Stimulated activated CD4-positive, alpha-beta T cell treated with anti-CD3 and anti-CD28 coated beads, Interleukin-12 subunit alpha, Interleukin-12 subunit beta, amount 100 ng/mL, for 24 hours (primary cell): ENCODE measurements around the gene MRC1.

Source experiments
- DNase-seq, 2 experiments: peaks; one replicate each; pipeline ENCODE4 v3.0.0-alpha.2; 2020; ENCODE audit warnings: low read depth in 2 of 2

Gene MRC1

DNA sequence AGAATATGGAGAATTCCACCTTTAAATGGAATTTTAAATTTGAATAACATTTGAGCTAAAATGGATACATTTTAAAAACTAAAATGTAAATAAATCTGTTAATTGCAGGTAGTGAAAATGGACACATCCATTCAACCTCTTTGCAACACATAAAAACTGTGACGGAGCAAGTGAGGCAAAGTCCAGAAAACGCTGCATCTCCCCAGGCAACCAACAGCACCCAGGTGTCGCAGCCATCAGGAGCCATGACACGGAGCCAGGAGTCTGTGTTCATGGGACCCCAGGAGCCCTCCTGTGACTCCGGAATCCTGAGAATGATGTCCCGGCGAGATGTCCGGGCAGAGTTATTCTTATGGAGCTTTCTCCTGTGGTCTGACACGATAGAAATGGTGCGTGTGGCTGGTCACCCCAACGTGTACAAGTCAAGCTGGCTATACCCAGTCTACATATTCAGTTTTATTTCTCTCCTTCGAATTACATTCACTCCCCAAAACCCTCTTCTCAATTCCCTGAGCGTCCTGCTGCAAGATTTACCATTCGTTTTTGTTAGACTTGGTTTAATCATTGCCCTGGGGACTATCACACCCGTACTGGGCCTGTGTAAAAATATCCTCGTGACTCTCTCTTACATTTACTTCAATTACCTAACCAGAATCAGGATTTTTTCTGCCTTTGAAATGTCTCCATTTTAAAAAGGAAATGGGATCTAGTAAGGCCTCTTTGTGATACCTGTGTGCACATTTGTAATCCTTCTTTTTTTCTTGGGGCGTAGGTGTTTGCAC lies 13.1 kb upstream of the MRC1 start:
- no peak for DNase-seq

DNA sequence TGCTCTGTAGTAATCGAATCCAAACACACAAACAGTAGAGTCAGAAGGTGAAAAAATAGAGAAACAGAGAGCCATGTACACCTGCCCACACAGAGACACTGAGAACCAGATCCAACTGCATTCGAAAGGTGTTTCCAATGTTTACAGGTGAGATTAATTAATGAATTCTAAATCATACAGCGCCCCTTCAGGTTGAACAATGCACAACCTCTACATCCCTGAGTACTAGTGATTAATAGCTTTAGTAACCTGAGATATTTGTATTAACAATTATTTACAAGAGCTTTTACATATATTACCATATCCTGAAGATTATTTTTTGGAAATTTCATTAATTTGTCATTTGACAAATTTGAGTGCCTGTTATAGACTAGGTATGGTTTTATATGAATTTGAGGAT lies 7.6 kb upstream of the MRC1 start:
- DNase-seq = no peak

DNA sequence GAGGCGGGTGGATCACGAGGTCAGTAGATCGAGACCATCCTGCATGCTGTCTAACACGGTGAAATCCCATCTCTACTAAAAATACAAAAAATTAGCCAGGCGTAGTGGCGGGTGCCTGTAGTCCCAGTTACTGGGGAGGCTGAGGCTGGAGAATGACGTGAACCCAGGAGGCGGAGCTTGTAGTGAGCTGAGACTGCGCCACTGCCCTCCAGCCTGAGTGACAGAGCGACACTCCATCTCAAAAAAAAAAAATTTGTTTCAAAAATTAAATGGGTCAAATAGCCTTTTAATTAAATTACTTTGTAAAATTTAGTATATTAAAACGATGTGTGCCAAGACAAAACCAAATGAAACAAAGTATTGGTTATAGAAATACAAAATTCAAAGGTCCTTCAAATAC lies 6.8 kb upstream of the MRC1 start:
- no peak for DNase-seq

DNA sequence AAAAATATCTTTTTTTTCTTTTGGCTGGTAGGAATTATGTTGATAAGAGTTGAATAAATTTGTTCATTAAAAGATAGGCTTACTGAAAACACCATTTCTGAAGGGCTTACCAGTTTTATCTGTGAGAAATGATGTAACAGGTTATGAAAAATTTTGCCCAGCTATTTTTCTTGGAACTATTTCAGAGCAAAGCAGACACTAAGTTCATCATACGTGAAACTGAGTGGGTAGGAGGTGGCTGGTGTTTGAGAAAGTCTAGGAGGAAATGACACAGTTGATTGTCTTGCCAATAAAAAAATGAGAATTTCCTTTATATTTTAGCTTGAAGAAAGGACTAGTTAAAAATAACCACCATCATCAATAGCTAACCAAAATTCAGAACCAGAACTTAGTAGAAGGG lies 6.2 kb upstream of the MRC1 start:
- DNase-seq = no peak

DNA sequence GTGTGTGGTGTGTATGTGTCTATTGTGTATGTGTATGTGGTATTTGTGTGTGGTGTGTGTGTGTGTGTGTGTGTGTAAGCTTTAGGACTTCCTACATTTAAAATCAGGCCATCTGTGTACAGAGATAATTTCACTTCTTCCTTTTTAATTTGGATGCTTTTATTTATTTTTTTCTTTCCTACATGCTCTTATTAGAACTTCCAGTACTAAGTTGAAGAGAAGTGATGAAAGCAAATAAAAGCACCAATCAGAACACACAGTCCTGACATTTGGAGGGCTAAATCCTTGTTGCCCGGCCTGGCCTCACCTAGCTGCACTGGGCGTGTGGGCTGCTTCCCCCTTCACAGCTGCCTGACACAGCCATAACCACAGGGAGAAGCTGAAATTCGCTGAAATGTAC lies 3.8 kb upstream of the MRC1 start:
- no peak for DNase-seq

DNA sequence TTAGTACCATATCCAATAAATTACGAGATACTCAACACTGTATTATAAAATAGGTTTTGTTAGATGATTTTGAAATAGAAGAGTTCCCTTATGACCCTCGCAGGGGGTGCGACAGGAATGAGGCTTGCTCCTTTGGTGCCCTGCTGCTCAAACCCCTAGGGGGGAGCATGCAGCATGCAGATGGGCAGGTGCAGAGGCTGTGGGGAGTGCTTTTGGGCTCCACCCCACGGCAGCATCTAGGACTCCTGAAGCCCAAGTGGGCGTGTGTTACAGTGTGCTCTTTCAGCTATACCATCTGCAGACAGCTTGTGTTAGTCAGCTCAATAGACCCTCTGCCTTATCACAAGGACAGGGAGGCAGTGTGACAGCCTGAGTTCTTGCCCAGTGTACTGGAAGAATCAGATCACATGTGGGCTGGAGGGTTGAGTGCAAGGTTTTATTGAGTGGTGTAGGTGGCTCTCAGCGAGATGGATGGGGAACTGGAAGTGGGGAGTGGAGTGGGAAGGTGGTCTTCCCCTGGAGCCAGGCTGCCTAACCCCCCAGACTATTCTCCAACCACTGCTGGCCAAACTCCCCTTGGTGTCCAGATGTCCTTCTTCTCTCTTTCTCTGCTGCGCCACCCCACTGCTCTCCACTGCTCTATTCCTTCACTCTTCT lies 3.1 kb upstream of the MRC1 start:
- peak in 1 of 2 experiments; percentile 6 for DNase-seq

DNA sequence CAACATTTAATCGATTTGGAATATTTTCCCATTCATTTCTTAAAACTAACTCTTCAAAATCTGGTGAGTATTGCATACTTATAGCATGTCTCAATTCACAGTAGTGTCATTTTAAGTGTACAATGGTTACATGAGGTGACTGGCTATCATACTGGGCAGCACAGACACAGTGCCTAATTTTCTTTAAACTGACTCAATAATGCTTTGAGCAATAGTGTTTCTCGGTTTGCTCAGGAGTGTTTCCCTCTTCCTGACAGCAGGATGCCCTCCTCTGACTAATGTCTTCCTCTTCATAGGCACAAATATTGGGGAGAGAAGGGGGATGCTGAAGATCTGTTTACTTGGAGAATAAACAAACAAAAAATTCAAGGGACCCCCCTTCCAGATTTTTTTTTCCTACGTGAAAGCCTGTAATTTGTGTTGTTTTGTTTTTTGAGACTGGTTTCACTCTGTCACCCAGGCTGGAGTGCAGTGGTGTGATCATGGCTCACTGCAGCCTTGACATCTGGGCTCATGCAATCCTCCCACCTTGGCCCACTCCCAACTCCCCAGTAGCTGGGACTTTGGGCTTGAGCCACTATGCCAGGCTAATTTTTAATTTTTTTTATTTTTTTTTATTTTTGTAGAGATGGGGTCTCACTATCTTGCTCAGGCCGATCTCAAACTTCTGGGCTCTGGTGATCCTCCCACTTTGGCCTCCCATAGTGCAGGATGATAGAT lies 2.2 kb downstream of the MRC1 start:
- no peak for DNase-seq

DNA sequence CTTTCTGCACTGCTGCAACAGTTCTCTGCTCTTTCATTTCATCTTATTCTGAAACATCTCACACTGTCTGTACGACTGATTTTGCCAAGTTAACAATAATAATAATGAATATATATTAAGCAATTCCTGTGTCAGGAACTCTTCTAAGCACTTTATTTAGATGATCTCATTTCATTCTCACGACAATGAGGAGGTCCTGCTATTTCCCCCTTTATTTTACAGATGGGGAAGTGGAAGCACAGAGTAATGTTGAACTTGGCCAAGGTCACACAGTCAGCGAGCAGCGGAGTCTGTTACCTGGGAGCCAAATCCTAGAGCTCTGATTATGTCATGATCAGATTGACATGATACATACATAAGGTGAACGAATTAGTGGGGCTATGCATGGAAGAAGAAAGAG lies 5.8 kb downstream of the MRC1 start:
- DNase-seq = no peak

DNA sequence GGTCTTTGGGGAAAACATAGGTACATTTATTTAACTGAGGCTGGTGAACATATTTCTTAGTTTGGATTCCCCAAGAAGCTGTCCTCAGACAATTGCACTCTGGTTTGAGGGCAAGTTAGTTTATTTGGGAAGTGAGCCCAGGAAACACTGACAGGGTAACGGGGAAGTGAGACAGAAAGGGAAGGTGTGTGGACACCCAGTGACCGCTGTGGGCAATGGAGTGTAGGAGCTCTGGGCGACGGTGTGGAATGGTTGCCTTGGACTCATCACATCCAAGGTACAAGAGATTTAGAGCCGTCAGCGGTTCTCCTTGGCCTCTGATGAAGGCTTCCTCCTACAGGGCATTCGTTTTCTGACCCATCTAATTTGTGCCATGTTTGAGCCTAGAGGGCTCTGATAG lies 7.1 kb downstream of the MRC1 start:
- DNase-seq = no peak

DNA sequence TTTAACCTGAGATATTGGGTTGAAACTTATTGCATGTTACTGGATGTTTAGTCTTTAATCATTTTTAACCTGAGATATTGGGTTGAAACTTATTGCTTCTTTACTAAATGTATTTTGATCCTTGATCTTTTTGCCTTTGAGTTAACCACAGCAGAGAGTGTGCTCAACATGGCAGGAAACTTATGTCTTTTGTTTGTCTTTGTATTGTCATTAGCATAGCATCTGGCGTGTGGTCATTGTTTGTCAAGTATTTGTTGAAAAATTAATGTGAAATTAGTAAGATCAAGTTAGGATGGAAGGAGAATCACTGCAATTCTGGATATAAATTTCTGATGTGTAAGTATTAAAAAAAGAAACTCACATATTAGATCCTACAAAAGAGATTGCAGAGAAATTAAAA lies 8.2 kb downstream of the MRC1 start:
- no peak for DNase-seq

DNA sequence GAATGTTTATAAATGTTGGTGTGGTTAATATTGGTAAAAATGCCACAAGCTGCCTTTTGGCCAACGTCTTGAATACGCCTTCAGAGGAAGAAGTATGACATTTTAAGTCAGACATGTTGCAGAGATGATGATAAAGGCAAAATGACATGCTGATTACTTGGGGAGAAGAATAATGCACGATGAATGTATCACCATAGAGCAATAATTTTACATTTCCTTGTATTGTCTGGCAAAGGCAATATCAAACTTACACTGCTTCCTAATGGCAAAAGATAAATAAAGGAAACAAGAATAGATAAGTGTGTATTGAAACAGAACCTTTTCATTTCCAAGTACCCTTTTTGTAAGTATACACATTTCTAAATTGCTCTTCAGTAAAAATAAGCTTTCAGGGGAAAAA lies 8.6 kb downstream of the MRC1 start:
- DNase-seq = no peak

DNA sequence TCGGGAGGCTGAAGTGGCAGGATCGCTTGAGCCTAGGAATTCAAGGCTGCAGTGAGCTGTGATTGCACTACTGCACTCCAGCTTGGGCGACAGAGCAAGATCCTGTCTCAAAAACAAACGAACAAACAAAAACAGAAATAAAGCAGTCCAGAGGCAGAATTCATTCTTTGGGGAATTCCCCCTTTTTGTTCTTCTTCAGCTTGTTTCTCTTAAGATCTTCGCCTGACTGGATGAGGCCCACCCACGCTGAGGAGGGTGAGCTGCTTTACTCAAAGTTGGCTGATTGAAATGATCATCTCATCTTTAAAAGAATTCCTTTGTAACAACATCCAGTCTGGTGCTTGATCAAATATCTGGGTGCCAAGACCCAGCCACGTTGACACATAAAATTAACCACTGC lies 10.7 kb downstream of the MRC1 start:
- no peak for DNase-seq

DNA sequence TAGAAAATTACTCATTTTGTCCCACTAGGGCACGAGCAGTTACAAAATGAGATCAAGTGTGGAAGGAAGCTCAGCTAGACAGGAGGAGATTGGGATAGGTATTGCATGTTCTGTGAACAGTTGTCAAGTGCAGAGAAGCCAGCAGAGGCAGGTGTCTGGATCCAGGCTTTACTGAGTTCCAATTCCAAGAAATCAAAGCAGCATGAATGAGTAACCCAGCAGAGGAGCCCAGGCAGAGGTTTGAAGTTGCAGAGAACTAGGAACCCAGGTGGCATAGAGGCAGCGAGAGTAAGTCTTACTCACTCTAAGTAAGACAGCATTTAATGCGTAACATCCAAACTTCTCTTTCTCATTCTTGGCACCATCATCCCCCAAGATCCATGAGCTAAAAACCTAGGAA lies 11.8 kb downstream of the MRC1 start:
- no peak for DNase-seq

DNA sequence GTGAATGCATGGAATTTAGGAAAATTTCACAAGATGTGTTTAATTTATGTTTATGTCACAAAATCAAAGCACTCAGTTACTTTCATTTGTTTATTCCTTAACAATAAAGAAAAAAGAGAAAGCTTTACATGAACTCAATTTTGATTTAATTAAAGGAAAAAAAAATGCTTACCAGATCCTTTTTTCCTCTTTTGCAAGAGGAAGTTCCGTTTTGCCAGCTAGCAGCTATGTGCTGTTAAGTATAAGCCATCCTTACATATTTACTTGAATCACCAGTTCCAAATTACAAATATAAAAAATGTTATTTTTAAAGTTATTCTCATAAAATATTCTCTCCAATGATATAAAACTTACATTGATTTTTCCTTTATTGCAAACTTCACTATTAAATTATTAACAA lies 12.7 kb downstream of the MRC1 start:
- no peak for DNase-seq

DNA sequence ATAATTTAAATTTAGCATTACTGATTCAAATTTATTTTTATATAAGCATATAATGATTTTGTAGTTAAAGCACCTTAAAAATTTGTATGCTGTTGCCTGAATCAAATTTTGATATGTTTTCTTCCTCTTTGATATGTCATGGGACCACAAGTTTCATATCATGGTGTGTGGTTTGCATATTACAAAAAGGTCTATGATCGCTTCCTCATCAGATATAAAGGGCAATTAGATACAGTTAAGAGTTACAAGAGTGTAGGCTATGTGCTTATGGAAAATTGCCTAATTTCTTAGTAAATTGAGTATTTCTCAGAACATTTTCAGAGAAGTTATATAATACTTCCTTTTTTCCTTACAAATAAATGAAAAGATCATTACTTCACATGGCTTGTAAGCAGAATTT lies 22.2 kb downstream of the MRC1 start:
- DNase-seq = no peak

DNA sequence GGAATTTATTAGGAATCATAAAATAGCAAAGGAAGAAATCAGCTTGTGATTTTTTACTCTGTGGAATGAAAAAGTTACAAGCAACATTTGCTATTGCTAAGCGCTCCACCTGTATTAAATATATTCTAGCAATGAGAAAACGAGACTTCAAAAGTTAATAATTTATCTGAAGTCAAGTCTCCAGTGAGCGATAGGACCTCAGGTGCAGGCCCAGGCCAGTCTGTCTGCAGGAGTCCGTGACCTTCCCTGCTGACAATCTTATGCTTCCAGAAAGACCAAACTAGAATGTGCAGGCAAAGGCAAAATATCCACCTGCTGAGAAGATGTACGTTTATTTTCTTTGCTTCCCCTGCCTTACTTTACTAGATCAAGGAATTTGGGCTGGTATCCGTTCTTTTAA lies 22.7 kb downstream of the MRC1 start:
- no peak for DNase-seq

DNA sequence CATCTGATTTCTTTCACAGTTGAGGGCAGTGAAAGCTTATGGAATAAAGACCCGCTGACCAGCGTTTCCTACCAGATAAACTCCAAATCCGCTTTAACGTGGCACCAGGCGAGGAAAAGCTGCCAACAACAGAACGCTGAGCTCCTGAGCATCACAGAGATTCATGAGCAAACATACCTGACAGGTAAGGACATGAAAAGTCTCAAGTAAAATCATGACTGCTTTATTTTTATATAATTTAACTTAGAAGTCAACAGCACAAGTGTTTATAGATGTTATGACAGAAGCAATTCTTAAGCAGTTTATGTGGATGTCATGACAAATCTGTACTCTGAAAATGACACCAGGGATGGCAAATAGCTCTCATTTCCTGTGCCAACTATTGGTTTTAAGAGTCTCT lies 24.5 kb downstream of the MRC1 start:
- no peak for DNase-seq

DNA sequence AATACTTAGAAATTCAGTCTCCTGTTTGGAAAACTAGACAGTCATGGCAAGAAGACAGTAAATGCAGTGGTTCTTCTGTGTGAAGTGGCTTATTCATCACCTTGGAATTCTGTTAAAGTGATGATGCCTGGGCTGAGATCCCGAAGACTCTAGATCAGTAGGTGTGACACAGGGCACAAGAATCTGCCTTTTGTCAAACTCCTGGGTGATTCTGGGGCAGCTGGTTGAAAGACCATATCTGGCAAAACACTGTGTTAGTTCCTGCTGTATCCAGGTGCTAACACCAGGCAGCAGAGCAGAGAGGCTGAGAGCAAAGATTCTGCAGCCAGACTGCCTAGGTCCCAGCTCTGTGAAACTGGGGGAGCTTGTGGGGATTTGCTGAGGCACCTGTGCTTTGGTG lies 26.5 kb downstream of the MRC1 start:
- DNase-seq = no peak

DNA sequence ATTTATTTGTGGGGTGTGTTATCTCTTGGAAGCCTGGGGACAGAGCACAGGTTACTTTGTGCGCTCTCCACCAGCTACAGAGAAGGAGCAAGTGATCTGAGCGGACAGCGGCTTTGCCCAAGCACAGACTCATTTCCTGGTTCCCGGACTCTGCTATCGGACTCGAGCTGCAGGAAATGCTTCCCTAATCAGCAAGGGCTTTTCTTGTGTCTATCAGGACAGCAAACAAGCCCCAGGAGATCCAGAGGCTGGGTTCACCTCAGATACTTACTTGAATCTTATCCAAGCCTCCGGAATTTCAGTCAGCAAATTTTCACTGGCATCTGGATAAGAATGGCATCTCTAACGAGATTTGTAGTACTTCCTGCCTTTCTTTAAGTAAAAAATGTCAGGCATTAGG lies 27.8 kb downstream of the MRC1 start:
- no peak for DNase-seq

DNA sequence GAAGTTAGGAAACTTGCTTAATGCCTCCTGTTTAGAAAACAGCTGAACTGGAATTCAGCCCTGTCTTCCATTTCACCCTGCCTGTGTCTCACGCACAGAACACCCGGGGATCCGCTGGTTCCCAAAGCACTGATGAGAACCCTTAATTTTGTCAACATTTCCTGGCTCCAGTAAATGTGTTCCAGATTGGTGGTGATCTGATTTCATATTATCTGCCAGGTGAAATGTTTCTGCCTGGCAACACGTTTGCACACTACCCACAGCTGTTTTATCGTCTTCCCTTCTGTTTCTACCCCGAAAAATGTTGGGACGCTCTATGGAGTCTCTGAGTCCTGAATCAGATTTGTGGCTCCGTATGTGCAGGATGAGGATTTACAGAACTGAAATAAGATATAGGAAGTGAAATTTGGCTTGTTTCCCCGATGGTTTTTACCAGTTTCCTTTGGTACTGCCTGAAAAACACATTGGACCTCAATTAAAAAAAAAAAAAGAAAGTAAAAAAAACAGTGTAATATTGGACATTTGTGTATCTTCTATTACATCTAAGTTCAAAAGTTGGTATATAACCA lies 29.0 kb downstream of the MRC1 start:
- DNase-seq = no peak

DNA sequence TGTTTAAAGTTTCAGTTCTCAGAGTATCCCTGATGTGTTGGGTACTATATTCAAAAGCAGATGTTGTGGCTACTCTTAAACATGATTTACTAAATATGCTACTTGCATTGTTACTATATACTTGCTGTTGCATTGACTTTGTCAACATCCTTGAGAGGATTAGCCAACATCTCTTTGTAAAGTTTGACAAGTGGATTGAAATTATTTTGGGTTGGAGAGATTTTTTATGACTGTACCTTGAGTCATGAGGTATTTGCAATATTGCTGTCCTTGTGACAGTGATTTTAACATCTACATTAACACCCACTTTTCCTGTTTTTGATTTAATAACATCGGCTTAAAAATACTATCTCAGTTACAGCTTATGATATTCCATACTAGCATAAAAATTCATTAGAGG lies 31.9 kb downstream of the MRC1 start:
- DNase-seq = no peak

DNA sequence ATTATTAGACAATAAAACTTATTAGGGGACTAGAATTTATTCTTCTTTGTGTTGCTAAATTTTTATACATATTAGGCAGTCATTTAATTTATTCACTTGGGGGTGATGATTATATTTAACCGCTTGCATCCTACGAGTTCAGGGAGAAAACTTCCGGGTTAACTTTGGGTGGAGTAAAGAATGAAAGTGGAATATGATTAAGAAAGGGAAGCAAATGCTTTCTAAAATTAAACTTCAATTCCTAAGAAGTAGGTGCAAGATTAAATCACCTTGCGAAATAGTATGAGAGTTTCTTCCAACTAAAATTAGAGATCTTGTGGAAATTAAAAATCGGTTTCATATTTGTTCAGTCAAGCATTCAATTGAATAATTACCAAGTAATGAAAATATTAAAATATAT lies 33.5 kb downstream of the MRC1 start:
- no peak for DNase-seq
